ENCODE results near the gene MRPL33.

Gene MRPL33

GRCh38 chr2:27800856-27801255 is 29.3 kb downstream of the MRPL33 start:
- Mint-ChIP-seq H3K4me1 (no peaks in the 10 kb centered on the region), H3K4me3 (no peak overlapping the region), H3K27ac (no peak overlapping the region), H3K9me3 (no peaks in the 10 kb centered on the region), H3K36me3 (peaks cover 9% of the 10 kb centered on the region), H3K27me3 (no peaks in the 10 kb centered on the region)
- DNase-seq (ENCODE audit: low spot score in 2 of 2) = no peak
- ATAC-seq (ENCODE audit: low read depth) = no peak

- Mint-ChIP-seq H3K27me3 (no peaks in the 10 kb centered on the region), H3K36me3 (peaks cover 8% of the 10 kb centered on the region), H3K9me3 (no peaks in the 10 kb centered on the region), H3K4me1 (no peaks in the 10 kb centered on the region), H3K4me3 (no peak overlapping the region), H3K27ac (no peak overlapping the region)
- no peak for DNase-seq (ENCODE audit: low spot score in 2 of 2)
- no peak for ATAC-seq (ENCODE audit: low read depth)
Measured at GRCh38 chr2:27802547-27802946, 31.0 kb downstream of the MRPL33 start.

- no peak overlapping the region for H3K27ac Mint-ChIP-seq
- ATAC-seq (ENCODE audit: low read depth) = no peak
- no peaks in the 10 kb centered on the region for H3K9me3 Mint-ChIP-seq
- no peak overlapping the region for H3K4me3 Mint-ChIP-seq
- no peak for DNase-seq (ENCODE audit: low spot score in 2 of 2)
- peaks cover 6% of the 10 kb centered on the region for H3K36me3 Mint-ChIP-seq
- H3K27me3 Mint-ChIP-seq = no peaks in the 10 kb centered on the region
- H3K4me1 Mint-ChIP-seq = no peaks in the 10 kb centered on the region
Measured at GRCh38 chr2:27803046-27803445, 31.5 kb downstream of the MRPL33 start.

GRCh38 chr2:27804146-27804545 is 32.6 kb downstream of the MRPL33 start:
- H3K27ac Mint-ChIP-seq = no peak overlapping the region
- H3K9me3 Mint-ChIP-seq = no peaks in the 10 kb centered on the region
- no peak for ATAC-seq (ENCODE audit: low read depth)
- H3K4me1 Mint-ChIP-seq = no peaks in the 10 kb centered on the region
- H3K36me3 Mint-ChIP-seq = no peaks in the 10 kb centered on the region
- no peak for DNase-seq (ENCODE audit: low spot score in 2 of 2)
- no peak overlapping the region for H3K4me3 Mint-ChIP-seq
- H3K27me3 Mint-ChIP-seq = no peaks in the 10 kb centered on the region

GRCh38 chr2:27805180-27805579 is 33.7 kb downstream of the MRPL33 start:
- Mint-ChIP-seq H3K4me3 (no peak overlapping the region), H3K36me3 (no peaks in the 10 kb centered on the region), H3K27ac (no peak overlapping the region), H3K27me3 (no peaks in the 10 kb centered on the region), H3K4me1 (no peaks in the 10 kb centered on the region), H3K9me3 (no peaks in the 10 kb centered on the region)
- no peak for ATAC-seq (ENCODE audit: low read depth)
- no peak for DNase-seq (ENCODE audit: low spot score in 2 of 2)

- no peak overlapping the region for H3K4me3 Mint-ChIP-seq
- no peak for ATAC-seq (ENCODE audit: low read depth)
- H3K36me3 Mint-ChIP-seq = no peaks in the 10 kb centered on the region
- DNase-seq (ENCODE audit: low spot score in 2 of 2) = no peak
- H3K9me3 Mint-ChIP-seq = no peaks in the 10 kb centered on the region
- H3K4me1 Mint-ChIP-seq = no peaks in the 10 kb centered on the region
- no peaks in the 10 kb centered on the region for H3K27me3 Mint-ChIP-seq
- no peak overlapping the region for H3K27ac Mint-ChIP-seq
Measured at GRCh38 chr2:27806311-27807059, 35.0 kb downstream of the MRPL33 start.

- no peak for DNase-seq (ENCODE audit: low spot score in 2 of 2)
- Mint-ChIP-seq H3K4me3 (no peak overlapping the region), H3K27me3 (no peaks in the 10 kb centered on the region), H3K4me1 (no peaks in the 10 kb centered on the region), H3K9me3 (no peaks in the 10 kb centered on the region), H3K27ac (no peak overlapping the region), H3K36me3 (no peaks in the 10 kb centered on the region)
- ATAC-seq (ENCODE audit: low read depth) = no peak
Measured at GRCh38 chr2:27807476-27807875, 36.0 kb downstream of the MRPL33 start.

GRCh38 chr2:27808418-27808817 is 36.9 kb downstream of the MRPL33 start:
- ATAC-seq (ENCODE audit: low read depth) (no peak), DNase-seq (ENCODE audit: low spot score in 2 of 2) (no peak)
- Mint-ChIP-seq H3K4me1 (no peaks in the 10 kb centered on the region), H3K27ac (no peak overlapping the region), H3K9me3 (no peaks in the 10 kb centered on the region), H3K4me3 (no peak overlapping the region), H3K36me3 (no peaks in the 10 kb centered on the region), H3K27me3 (no peaks in the 10 kb centered on the region)

GRCh38 chr2:27808984-27809383 is 37.5 kb downstream of the MRPL33 start:
- Mint-ChIP-seq H3K9me3 (no peaks in the 10 kb centered on the region), H3K27ac (no peak overlapping the region), H3K4me3 (no peak overlapping the region), H3K36me3 (no peaks in the 10 kb centered on the region), H3K4me1 (no peaks in the 10 kb centered on the region), H3K27me3 (no peaks in the 10 kb centered on the region)
- DNase-seq (ENCODE audit: low spot score in 2 of 2) (no peak), ATAC-seq (ENCODE audit: low read depth) (no peak)

GRCh38 chr2:27809761-27810241 is 38.3 kb downstream of the MRPL33 start:
- H3K36me3 Mint-ChIP-seq = no peaks in the 10 kb centered on the region
- H3K4me3 Mint-ChIP-seq = no peak overlapping the region
- ATAC-seq (ENCODE audit: low read depth) (no peak), DNase-seq (ENCODE audit: low spot score in 2 of 2) (no peak)
- H3K27ac Mint-ChIP-seq = no peak overlapping the region
- H3K27me3 Mint-ChIP-seq = peaks cover 1% of the 10 kb centered on the region
- no peaks in the 10 kb centered on the region for H3K4me1 Mint-ChIP-seq
- no peaks in the 10 kb centered on the region for H3K9me3 Mint-ChIP-seq

- no peaks in the 10 kb centered on the region for H3K9me3 Mint-ChIP-seq
- no peak overlapping the region for H3K4me3 Mint-ChIP-seq
- ATAC-seq (ENCODE audit: low read depth) (no peak), DNase-seq (ENCODE audit: low spot score in 2 of 2) (no peak)
- H3K27ac Mint-ChIP-seq = no peak overlapping the region
- no peaks in the 10 kb centered on the region for H3K36me3 Mint-ChIP-seq
- H3K4me1 Mint-ChIP-seq = no peaks in the 10 kb centered on the region
- peaks cover 2% of the 10 kb centered on the region for H3K27me3 Mint-ChIP-seq
Measured at GRCh38 chr2:27810455-27810854, 38.9 kb downstream of the MRPL33 start.

- Mint-ChIP-seq H3K4me1 (no peaks in the 10 kb centered on the region), H3K27ac (no peak overlapping the region), H3K9me3 (no peaks in the 10 kb centered on the region), H3K36me3 (no peaks in the 10 kb centered on the region), H3K4me3 (no peak overlapping the region), H3K27me3 (peaks cover 2% of the 10 kb centered on the region)
- ATAC-seq (ENCODE audit: low read depth) (no peak), DNase-seq (ENCODE audit: low spot score in 2 of 2) (no peak)
Measured at GRCh38 chr2:27811768-27812167, 40.2 kb downstream of the MRPL33 start.

- H3K4me3 Mint-ChIP-seq = no peak overlapping the region
- H3K9me3 Mint-ChIP-seq = no peaks in the 10 kb centered on the region
- H3K4me1 Mint-ChIP-seq = no peaks in the 10 kb centered on the region
- no peak for DNase-seq (ENCODE audit: low spot score in 2 of 2)
- ATAC-seq (ENCODE audit: low read depth) = no peak
- peaks cover 3% of the 10 kb centered on the region for H3K36me3 Mint-ChIP-seq
- H3K27me3 Mint-ChIP-seq = peaks cover 2% of the 10 kb centered on the region
- H3K27ac Mint-ChIP-seq = no peak overlapping the region
Measured at GRCh38 chr2:27814758-27815157, 43.2 kb downstream of the MRPL33 start.

GRCh38 chr2:27815860-27816438 is 44.4 kb downstream of the MRPL33 start:
- Mint-ChIP-seq H3K4me1 (no peaks in the 10 kb centered on the region), H3K4me3 (no peak overlapping the region), H3K27ac (no peak overlapping the region), H3K9me3 (no peaks in the 10 kb centered on the region), H3K36me3 (peaks cover 4% of the 10 kb centered on the region), H3K27me3 (peaks cover 2% of the 10 kb centered on the region)
- ATAC-seq (ENCODE audit: low read depth) (no peak), DNase-seq (ENCODE audit: low spot score in 2 of 2) (no peak)

- H3K27ac Mint-ChIP-seq = no peak overlapping the region
- ATAC-seq (ENCODE audit: low read depth) = no peak
Measured at GRCh38 chr2:27822049-27822448, 50.5 kb downstream of the MRPL33 start.

More at GRCh38 chr2:27822049-27822448, 50.5 kb downstream of the MRPL33 start:
- Mint-ChIP-seq H3K36me3 (peaks cover 20% of the 10 kb centered on the region), H3K9me3 (peaks cover 4% of the 10 kb centered on the region), H3K27me3 (no peaks in the 10 kb centered on the region), H3K4me3 (no peak overlapping the region), H3K4me1 (no peaks in the 10 kb centered on the region)
- DNase-seq (ENCODE audit: low spot score in 2 of 2) = no peak

Measured in memory B cell (primary cell).